Activated naive CD4-positive, alpha-beta T cell treated with Interleukin-2 at 50 U/mL for 16 hours (primary cell): ENCODE results near the gene LSM4.

Source experiments
- DNase-seq: peaks from one replicate; pipeline ENCODE4 v3.0.0-alpha.2; 2020

LSM4 gene

GRCh38 chr19:18291590-18292461 lies 31.1 kb downstream of the LSM4 start:
- DNase-seq, result peak; percentile 83

- no peak for DNase-seq
Observed at GRCh38 chr19:18291019-18291524, 31.8 kb downstream of the LSM4 start.

- peak; percentile 92 for DNase-seq
Observed at GRCh38 chr19:18290302-18291018, 32.4 kb downstream of the LSM4 start.

GRCh38 chr19:18289471-18290301 lies 33.2 kb downstream of the LSM4 start:
- no peak for DNase-seq

- DNase-seq, result no peak
Observed at GRCh38 chr19:18287836-18288772, 34.8 kb downstream of the LSM4 start.

GRCh38 chr19:18286973-18287635 lies 35.8 kb downstream of the LSM4 start:
- no peak for DNase-seq

GRCh38 chr19:18284712-18285360 lies 38.0 kb downstream of the LSM4 start:
- peak; percentile 63 for DNase-seq

- no peak for DNase-seq
Observed at GRCh38 chr19:18283338-18283737, 39.5 kb downstream of the LSM4 start.

GRCh38 chr19:18282788-18283141 lies 40.1 kb downstream of the LSM4 start:
- no peak for DNase-seq

GRCh38 chr19:18282021-18282787 lies 40.7 kb downstream of the LSM4 start:
- DNase-seq, result peak; percentile 34

- peak; percentile 96 for DNase-seq
Observed at GRCh38 chr19:18281082-18282020, 41.5 kb downstream of the LSM4 start, which contains the start of gene JUND. JUND (minus strand) TSS chr19:18281622; CDS start chr19:18281484, 138 bp downstream.

- DNase-seq, result peak; percentile 80
Observed at GRCh38 chr19:18280247-18281081, 42.4 kb downstream of the LSM4 start.

GRCh38 chr19:18279516-18280246 lies 43.2 kb downstream of the LSM4 start:
- DNase-seq, result peak; percentile 94

GRCh38 chr19:18279266-18279515 lies 43.7 kb downstream of the LSM4 start:
- DNase-seq, result no peak

GRCh38 chr19:18278521-18279265 lies 44.2 kb downstream of the LSM4 start:
- peak; percentile 57 for DNase-seq

- DNase-seq, result no peak
Observed at GRCh38 chr19:18274781-18275356, 48.0 kb downstream of the LSM4 start.
